Pons (tissue), 1 donor: Measurements from ENCODE around the gene ELF2.
"Not testable (repeated sequence)": the region's sequence is repeated elsewhere in the genome, so short reads cannot be mapped to it uniquely, and the experiment has no call there.

ENCODE experiments used
- DNase-seq: peaks from one replicate; pipeline ENCODE4 v3.0.0-alpha.2; 2016; ENCODE audit warnings: low spot score

Gene ELF2

DNA sequence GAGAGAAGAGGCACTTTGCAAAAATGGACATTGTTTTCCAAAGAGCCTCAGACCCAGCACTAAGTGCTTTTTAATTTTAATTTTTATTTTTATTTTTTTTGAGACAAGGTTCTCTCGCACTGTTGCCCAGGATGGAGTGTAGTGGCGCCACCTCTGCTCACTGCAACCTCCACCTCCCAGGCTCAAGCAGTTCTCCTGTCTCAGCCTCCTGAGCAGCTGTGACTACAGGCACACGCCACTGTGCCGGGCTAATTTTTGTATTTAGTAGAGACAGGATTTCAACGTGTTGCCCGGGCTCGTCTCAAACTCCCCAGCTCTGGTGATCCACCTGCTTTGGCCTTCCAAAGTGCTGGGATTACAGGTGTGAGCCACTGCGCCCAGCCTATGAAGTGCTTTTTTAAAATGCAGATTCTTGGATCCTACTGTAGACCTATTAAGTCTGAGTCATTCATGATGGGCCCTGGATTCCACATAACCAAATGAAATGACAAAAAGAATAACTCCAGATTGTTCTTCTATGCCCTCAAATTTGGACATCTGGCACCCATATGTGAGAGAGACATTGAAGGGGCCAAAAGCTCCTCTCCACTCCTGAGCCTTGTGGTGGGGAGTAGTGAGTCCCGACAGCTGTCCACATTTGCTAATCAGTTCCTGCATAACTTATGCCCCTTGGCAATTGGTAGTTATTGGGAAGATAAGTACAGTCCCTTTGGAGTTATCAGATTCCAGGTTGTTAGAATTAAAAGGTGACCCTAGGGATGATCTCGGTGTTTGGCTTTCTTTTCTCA lies 157.9 kb downstream of the ELF2 start:
- DNase-seq, result no peak

DNA sequence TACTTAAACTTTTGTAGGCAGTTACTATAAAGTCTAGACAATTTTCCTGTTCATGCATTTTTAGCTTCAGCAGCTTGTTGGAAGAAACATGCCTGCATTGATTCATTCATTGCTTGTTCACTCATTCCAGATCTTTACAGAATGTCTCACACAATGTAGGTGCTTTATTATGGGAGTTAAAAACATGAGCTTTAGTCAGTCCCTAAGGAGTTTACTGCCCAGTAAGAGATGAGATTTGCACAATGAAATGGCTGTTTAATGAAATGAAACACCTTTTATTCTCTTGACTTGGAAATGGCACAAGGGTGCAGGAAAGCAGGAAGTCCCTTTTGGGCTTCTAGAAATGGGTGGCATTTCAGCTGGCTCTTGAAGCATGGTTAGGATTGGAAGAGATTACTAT lies 158.5 kb downstream of the ELF2 start:
- peak; percentile 26 for DNase-seq

DNA sequence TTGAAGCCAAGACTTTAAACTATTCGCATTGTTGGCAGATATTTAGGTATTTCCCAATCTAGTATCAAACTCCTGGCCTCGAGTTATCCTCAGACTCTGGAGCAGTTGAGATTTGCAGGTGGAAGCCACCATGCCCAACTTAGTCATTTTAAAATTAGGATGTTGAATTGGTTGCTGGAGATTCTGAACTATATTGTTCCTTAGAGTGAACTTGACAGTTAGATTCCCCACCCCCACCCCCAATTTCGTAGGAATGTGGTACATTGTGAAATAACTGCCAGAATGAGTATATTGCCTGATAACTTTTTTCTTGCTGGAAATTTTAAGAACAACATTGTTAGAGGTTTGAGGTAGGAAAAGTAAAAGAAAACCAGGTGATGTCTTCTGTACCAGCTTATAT lies 159.2 kb downstream of the ELF2 start:
- no peak for DNase-seq

DNA sequence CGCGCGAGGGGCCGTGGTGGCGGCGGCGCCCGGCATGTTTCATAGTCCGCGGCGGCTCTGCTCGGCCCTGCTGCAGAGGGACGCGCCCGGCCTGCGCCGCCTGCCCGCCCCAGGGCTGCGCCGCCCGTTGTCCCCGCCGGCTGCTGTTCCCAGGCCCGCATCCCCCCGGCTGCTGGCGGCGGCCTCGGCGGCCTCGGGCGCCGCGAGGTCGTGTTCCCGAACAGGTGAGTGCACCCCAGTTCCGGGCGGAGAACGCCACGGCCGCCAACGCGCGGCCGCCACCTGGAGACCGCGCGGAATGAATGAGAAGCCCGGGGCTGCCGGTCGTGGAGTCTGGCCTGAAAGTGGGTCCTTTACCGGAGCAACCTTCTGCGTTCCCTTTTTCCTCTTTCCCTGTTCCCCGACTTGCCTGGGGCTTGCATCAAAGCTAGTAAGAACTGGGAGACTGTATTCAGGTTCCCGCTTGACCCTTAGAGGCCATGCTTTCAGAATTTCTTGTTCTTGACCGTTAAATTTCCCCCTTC lies 161.0 kb downstream of the ELF2 start:
- DNase-seq, result no peak

DNA sequence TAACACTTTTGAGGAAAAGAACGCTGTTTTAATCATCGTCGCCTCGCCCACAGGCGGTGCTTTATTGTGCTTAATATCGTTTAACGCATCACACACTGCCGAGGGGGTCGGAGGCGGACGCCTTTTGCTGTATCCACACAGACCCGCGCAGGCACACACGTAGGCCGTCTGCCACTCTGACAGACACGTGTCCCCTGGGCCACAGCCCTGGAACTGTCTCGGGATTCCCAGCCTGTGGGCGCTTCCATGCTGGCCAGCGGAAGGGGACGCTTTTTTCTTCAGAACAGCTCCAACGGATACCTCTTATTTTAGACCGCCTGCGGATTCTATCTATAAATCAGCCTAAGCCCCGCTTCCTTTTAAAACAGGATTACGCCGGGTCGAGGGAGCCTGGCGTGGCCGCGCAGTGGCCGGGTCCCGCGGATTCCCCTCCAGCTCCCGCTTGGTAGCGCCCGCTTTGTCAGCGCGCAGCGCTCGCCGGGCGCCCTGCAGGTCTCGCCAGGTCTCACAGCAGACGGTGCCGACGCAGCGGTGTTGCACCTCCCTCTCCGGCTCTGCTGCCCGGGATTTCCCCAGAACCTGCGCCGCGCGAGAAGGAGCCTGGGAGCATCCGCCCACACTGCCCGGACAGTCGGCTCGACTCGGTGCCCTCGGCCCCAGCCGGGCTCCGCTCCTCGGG lies 161.6 kb downstream of the ELF2 start, which contains the start of gene NOCT:
Gene NOCT (plus strand): TSS at position 513 of the 679 bp plus-strand sequence. CDS start 201 bp downstream, outside the sequence.
- DNase-seq, result peak; percentile 86

DNA sequence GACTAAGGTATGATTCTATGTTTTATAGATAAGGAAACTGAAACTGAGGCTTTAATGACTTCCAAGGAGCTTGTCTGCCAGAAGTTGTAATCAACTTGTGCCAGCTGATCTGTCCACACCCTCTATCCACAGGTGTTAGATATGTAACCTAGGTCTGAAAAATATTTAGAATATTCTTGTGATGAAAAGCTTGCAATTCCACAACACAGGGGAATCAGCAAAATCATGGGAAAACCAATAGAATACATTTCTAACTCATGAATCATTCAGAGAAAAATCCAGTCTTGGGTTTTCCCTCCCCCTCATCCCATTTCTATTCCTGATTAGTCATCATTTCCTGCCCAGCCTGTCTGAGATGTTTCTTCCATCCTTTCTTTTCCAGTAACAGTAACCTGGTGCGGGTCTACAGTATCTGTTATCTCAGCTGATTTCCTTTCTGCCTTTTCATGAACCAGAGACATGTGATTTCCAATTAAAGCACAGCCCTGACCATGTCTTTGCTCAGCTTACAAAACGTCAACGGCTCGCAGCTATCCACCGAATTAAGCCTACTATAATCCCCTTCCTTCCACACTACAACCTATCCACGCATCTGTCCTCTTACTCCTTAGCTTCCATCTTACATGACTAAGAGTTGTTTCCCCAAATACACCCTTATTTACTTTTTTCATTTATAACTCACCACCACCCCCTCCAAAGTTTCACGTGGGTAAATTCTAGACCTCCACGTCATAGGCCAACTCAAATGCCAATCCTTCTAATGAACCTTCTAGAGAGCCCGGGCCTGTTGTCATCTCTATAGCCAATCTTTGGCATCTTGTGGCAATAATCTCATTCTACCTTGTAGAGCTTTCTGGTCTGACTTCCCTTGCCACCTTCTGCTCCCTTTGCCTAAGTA lies 162.4 kb downstream of the ELF2 start:
- no peak for DNase-seq

DNA sequence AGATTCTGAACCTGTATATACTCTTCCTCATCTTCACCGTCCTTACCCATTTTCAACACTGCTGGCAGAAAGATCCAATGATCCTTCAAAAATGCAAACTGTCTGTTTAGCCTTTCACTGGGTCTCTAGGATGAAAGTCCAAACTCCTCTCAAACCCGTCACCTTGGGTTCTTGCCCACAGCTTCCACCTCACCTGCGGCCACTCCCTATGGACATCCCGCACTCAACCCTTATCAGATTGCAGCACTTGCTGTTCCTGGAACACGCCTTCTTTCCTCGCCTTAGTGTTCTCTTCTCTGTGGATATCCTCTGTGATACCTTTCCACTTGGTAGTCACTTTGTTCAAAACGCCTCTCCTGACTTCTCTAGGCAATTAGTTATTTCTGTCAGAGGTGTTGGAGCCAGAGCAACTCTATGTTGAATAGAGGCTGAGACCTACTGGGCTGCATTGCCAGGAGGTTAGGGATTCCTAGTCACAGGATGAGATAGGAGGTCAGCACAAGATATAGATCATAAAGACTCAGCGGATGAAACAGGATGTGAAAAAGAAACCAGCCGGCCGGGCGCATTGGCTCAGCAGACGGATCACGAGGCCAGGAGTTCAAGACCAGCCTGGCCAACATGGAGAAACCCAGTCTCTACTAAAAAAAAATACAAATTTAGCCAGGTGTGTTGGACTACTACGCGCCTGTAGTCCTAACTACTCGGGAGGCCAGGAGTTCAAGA lies 165.6 kb downstream of the ELF2 start:
- no peak for DNase-seq

DNA sequence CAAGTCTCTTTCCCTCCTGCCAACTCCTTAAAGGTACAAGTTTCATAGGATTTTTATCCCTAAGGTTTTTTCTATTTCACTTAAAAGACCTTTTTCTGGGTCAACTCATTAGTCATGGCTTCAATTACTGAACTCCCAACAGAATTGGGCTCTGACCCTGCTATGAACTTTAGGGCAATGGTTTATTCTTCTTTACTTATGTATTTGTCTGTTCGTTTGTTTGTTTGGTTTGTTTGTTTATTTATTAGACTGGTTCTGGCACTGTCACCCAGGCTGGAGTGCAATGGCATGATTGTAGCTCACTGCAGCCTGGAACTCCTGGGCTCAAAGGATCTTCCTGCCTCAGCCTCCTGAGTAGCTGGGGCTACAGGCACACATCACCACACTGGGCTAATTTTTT lies 167.3 kb downstream of the ELF2 start:
- no peak for DNase-seq

DNA sequence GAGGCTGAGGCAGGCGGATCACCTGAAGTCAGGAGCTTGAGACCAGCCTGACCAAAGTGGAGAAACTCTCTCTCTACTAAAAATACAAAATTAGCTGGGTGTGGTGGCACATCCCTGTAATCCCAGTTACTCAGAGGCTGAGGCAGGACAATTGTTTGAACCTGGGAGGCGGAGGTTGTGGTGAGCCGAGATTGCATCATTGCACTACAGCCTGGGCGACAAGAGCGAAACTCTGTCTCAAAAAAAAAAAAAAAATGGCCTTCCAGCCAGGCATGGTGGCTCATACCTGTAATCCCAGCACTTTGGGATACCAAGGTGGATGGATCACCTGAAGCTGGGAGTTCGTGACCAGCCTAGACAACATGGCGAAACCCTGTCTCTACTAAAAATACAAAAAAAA lies 168.7 kb downstream of the ELF2 start:
- DNase-seq, result not testable (repeated sequence)

DNA sequence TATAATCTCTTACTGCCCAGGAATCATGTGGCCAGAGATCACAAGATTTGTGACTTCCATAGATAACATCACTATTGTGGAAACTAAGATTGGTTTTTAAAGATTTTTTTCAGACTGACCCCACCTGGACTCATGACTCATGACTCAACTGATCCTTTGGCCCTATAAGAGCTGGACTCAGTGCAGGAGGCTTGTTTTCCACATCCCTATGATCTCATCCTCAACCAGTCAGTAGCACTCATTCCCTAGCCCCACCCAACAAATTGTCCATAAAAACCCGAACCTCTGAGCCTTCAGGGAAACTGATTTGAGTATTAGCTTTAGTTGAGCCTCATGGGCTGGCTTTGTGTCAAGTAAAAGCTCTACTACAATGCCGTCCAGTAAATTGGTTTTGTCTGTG lies 169.4 kb downstream of the ELF2 start:
- no peak for DNase-seq
